ENCODE measurements around the gene SYT2.

DNA sequence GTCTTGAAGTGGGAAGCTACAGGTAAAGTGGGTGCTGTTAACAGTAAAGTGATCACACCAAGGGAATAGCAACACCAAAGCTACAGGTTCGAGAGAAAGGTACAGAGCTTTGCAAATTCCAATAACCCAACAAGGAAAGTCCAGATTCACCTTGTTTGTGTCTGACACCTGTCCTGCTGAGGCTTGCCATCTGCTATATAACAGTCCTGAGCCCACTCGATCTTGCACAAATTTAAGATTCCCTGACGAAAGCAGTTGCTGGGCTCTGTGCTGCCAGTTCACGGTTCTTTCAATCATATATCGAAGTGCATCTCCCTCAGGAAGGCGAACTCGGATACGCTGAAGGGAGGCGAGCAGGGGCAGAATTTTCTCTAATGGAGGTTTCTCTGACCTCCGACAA lies 23.0 kb upstream of the SYT2 start:
- TF ChIP-seq ZNF174 (CRISPR knock-in tag; IDR thresholded peaks at IDR 0.05) (no peak), CBX8 (IDR thresholded peaks at IDR 0.05; ENCODE audit: borderline replicate concordance, extremely low read depth, low read depth, low read length, poor library complexity, severe bottlenecking) (no peak), ZNF239 (CRISPR knock-in tag; IDR thresholded peaks at IDR 0.05) (no peak), ZNF184 (CRISPR knock-in tag; IDR thresholded peaks at IDR 0.05) (no peak), GATA2 (CRISPR knock-in tag; IDR thresholded peaks at IDR 0.05) (no peak), SMARCA4 (IDR thresholded peaks at IDR 0.05) (no peak), POLR2A (conservative IDR thresholded peaks at IDR 0.05) (no peak), MYNN (IDR thresholded peaks at IDR 0.05) (no peak), MYNN (CRISPR knock-in tag; IDR thresholded peaks at IDR 0.05) (no peak), ELF4 (CRISPR knock-in tag; IDR thresholded peaks at IDR 0.05) (no peak)
- TF ChIP-seq, protein P1, sequence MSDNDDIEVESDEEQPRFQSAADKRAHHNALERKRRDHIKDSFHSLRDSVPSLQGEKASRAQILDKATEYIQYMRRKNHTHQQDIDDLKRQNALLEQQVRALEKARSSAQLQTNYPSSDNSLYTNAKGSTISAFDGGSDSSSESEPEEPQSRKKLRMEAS (CRISPR knock-in tag; IDR thresholded peaks at IDR 0.05), result no peak
- TF ChIP-seq, protein P2, sequence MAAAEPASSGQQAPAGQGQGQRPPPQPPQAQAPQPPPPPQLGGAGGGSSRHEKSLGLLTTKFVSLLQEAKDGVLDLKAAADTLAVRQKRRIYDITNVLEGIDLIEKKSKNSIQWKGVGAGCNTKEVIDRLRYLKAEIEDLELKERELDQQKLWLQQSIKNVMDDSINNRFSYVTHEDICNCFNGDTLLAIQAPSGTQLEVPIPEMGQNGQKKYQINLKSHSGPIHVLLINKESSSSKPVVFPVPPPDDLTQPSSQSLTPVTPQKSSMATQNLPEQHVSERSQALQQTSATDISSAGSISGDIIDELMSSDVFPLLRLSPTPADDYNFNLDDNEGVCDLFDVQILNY (CRISPR knock-in tag; IDR thresholded peaks at IDR 0.05), result no peak
- TF ChIP-seq, protein P3, sequence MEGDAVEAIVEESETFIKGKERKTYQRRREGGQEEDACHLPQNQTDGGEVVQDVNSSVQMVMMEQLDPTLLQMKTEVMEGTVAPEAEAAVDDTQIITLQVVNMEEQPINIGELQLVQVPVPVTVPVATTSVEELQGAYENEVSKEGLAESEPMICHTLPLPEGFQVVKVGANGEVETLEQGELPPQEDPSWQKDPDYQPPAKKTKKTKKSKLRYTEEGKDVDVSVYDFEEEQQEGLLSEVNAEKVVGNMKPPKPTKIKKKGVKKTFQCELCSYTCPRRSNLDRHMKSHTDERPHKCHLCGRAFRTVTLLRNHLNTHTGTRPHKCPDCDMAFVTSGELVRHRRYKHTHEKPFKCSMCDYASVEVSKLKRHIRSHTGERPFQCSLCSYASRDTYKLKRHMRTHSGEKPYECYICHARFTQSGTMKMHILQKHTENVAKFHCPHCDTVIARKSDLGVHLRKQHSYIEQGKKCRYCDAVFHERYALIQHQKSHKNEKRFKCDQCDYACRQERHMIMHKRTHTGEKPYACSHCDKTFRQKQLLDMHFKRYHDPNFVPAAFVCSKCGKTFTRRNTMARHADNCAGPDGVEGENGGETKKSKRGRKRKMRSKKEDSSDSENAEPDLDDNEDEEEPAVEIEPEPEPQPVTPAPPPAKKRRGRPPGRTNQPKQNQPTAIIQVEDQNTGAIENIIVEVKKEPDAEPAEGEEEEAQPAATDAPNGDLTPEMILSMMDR (IDR thresholded peaks at IDR 0.05 in 2 of 3, conservative IDR thresholded peaks at IDR 0.05 in 1 of 3; ENCODE audit: insufficient read depth in 2 of 3, low read depth in 1 of 3, low read length in 3 of 3), result no peak
